ENCODE data around the gene PHYH.
"Not testable (repeated sequence)": the region's sequence is repeated elsewhere in the genome, so short reads cannot be mapped to it uniquely, and the experiment has no call there.

DNA sequence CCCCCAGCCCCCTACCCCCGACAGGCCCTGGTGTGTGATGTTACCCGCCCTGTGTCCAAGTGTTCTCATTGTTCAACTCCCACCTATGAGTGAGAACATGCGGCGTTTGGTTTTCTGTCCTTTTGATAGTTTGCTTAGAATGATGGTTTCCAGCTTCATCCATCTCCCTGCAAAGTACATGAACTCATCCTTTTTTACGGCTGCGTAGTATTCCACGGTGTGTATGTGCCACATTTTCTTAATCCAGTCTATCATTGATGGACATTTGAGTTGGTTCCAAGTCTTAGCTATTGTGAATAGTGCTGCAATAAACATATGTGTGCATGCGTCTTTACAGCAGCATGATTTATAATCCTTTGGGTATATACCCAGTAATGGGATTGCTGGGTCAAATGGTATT, 31.1 kb upstream of the PHYH start:
- TF ChIP-seq POLR2AphosphoS5, CTCF (IDR thresholded peaks at IDR 0.05): not testable (repeated sequence)
